Type B pancreatic cell (in vitro differentiated cells): ENCODE measurements around the gene TBC1D5. TPM values are rescaled to one million over a fixed set of nuclear protein-coding genes. Genes with fewer than 3 reads are reported as not detected.

Experiments
- DNase-seq: peaks from one replicate; pipeline ENCODE4 v3.0.0; 2021; ENCODE audit warnings: mixed read lengths; ENCODE audit not compliant: unreplicated experiment; ENCODE audit errors: extremely low spot score
- H3K27ac Mint-ChIP-seq: 2 replicates; pipeline ENCODE4 v1.8.0; 2021; ENCODE audit warnings: mild to moderate bottlenecking, mixed read lengths
- H3K27me3 Mint-ChIP-seq: 2 replicates; pipeline ENCODE4 v1.8.0; 2021; ENCODE audit warnings: mixed read lengths
- H3K36me3 Mint-ChIP-seq: 2 replicates; pipeline ENCODE4 v1.8.0; 2021; ENCODE audit warnings: mixed read lengths
- H3K4me1 Mint-ChIP-seq: one replicate; pipeline ENCODE4 v1.8.0; 2021; ENCODE audit warnings: mixed read lengths; ENCODE audit not compliant: unreplicated experiment
- H3K4me3 Mint-ChIP-seq: 2 replicates; pipeline ENCODE4 v1.8.0; 2021; ENCODE audit warnings: mild to moderate bottlenecking, mixed read lengths
- H3K9me3 Mint-ChIP-seq: 2 replicates; pipeline ENCODE4 v1.8.0; 2021; ENCODE audit warnings: mixed read lengths
- CTCF ChIP-seq: fragments of 200-600 bp; sonication (generic); conservative IDR thresholded peaks from 2 replicates; pipeline ENCODE4 v1.5.0; 2021; ENCODE audit warnings: antibody characterized with exemption, mild to moderate bottlenecking
- total RNA-seq: library from RNA; stranded (reverse); gene quantifications from 2 replicates; pipeline ENCODE4 v1.2.1, GENCODE V29; 2021; ENCODE audit warnings: low replicate concordance

TBC1D5 gene
- total RNA-seq, 1 donor from 2014 or later = 48.7 TPM

- Mint-ChIP-seq H3K4me3 (no peak overlapping the region), H3K36me3 (no peaks in the 10 kb centered on the region), H3K4me1 (no peaks in the 10 kb centered on the region), H3K9me3 (no peaks in the 10 kb centered on the region), H3K27me3 (no peaks in the 10 kb centered on the region), H3K27ac (no peak overlapping the region)
- no peak for DNase-seq
- TF ChIP-seq CTCF = no peak
These were observed 170.7 kb downstream of the TBC1D5 start for GRCh38 chr3:17571686-17572085.

- Mint-ChIP-seq H3K27ac (no peak overlapping the region), H3K36me3 (peaks cover 4% of the 10 kb centered on the region), H3K27me3 (no peaks in the 10 kb centered on the region), H3K9me3 (no peaks in the 10 kb centered on the region), H3K4me1 (no peaks in the 10 kb centered on the region), H3K4me3 (no peak overlapping the region)
- TF ChIP-seq CTCF = no peak
- DNase-seq = no peak
These were observed 179.6 kb downstream of the TBC1D5 start for GRCh38 chr3:17562845-17563244.

GRCh38 chr3:17558565-17558964, 183.9 kb downstream of the TBC1D5 start:
- DNase-seq = no peak
- no peak overlapping the region for H3K27ac Mint-ChIP-seq
- peaks cover 4% of the 10 kb centered on the region for H3K36me3 Mint-ChIP-seq
- H3K4me3 Mint-ChIP-seq = no peak overlapping the region
- H3K9me3 Mint-ChIP-seq = no peaks in the 10 kb centered on the region
- H3K4me1 Mint-ChIP-seq = no peaks in the 10 kb centered on the region
- H3K27me3 Mint-ChIP-seq = no peaks in the 10 kb centered on the region
- no peak for TF ChIP-seq CTCF

GRCh38 chr3:17557749-17558463, 184.5 kb downstream of the TBC1D5 start:
- no peaks in the 10 kb centered on the region for H3K9me3 Mint-ChIP-seq

GRCh38 chr3:17555525-17555924, 186.9 kb downstream of the TBC1D5 start:
- Mint-ChIP-seq H3K27me3 (no peaks in the 10 kb centered on the region), H3K4me3 (no peak overlapping the region)
- DNase-seq = no peak

More at GRCh38 chr3:17557749-17558463, 184.5 kb downstream of the TBC1D5 start:
- no peak for TF ChIP-seq CTCF
- peaks cover 4% of the 10 kb centered on the region for H3K36me3 Mint-ChIP-seq
- no peaks in the 10 kb centered on the region for H3K27me3 Mint-ChIP-seq
- no peak overlapping the region for H3K27ac Mint-ChIP-seq
- H3K4me1 Mint-ChIP-seq = peaks cover 3% of the 10 kb centered on the region
- no peak overlapping the region for H3K4me3 Mint-ChIP-seq
- DNase-seq = no peak

More at GRCh38 chr3:17555525-17555924, 186.9 kb downstream of the TBC1D5 start:
- no peaks in the 10 kb centered on the region for H3K9me3 Mint-ChIP-seq
- peaks cover 4% of the 10 kb centered on the region for H3K36me3 Mint-ChIP-seq
- H3K27ac Mint-ChIP-seq = no peak overlapping the region
- no peak for TF ChIP-seq CTCF
- H3K4me1 Mint-ChIP-seq = peaks cover 5% of the 10 kb centered on the region
